IPS-NIHi7 (cell line): ENCODE measurements around the gene SLIT3.
A peak's percentile ranks its signal among the peaks of the same experiment; 100 is the strongest.
"Not testable (repeated sequence)": the region's sequence is repeated elsewhere in the genome, so short reads cannot be mapped to it uniquely, and the experiment has no call there.

Source experiments
- DNase-seq: peaks from one replicate; pipeline ENCODE4 v3.0.0; 2012; ENCODE audit warnings: mixed read lengths; ENCODE audit errors: extremely low spot score

The SLIT3 gene

DNA sequence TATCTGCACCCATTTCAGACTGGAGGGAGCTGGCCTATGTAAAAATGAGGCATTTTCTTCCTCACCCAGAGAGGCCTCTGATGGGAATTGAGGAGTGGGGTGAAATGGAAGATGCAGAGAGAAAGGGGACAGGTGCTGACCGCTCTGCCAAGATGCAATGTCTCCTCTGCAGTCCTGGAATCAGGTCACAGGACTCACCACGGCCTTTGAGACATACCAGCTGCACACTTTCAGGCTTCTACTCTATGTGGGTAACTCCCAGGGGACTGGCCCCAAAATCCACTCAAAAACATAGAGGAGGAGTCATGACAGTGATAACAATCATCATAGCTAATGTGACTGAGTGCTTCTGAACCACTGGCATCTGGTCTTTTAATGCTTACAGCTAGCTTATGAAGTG lies 558.6 kb downstream of the SLIT3 start:
- DNase-seq: not testable (repeated sequence)

DNA sequence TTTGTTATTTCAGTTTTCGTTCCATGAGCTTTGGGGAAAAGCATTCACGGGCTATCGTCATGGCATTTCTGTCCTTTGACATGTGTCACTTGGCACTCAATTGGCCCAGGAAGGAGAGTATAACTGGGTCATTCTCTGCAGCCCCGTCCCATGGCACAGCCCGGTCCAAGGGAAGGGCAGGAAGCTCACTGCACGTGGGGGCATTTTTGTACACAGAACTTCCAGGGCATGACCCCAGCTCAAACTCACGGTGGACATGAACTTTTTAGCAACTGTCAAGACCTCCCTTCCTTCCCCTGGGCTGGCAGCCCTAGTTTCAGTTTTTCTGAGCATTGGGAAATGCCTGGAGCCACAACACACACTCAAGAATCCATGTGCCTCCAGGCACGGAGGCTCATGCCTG lies 560.1 kb downstream of the SLIT3 start:
- no peak for DNase-seq

DNA sequence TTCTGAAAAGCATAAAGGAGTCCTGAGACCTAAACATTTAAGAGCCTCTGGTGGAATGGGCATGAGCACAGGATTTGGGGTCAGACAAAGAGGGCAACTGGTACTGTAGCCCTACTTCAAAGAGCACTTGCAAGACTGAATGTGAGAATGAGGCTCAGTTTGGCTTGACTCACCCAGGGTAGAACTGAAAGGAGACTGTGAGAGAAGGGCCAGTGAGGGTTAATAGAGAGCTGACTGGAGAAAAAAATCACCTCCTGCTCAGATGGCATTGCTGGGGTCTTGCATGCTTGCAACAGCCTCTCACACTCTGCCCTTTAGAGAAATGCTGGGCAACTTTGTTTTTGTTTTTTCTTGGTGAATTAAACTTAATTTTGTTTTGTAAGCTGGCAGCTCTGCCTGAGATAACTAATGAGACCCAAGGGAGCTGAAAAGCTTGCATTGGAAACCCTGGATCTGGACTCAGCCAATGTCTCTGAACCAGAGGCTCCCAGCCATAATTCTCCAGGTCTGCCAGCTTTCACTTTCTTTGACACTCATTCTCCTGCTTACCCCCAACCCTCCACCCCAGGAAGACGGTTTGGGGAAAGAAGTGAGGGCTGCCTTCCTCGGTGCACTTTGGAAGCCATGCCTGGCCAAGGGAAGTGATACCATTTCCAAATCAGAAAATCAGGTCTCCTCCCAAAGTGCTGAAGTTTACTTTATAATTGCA lies 560.7 kb downstream of the SLIT3 start:
- no peak for DNase-seq

DNA sequence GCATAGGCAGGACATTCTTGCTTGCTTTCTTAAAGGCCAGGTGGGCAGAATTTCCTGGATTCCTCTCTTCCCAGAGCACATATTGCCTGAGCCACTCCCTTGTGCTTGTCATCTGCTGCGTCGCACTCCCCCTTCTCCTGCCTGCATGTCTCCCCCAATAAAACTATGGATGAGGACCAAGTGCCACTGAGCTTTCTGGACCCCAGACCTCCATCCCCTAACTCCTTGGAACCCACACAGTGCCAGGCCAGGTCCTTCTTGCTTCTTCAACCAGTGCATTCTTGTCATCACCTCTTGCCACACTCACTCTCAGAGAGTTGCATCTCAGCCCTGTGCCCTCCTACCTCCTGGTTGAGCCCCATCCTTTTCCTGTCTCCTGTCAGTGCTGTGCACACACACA lies 563.9 kb downstream of the SLIT3 start:
- no peak for DNase-seq

DNA sequence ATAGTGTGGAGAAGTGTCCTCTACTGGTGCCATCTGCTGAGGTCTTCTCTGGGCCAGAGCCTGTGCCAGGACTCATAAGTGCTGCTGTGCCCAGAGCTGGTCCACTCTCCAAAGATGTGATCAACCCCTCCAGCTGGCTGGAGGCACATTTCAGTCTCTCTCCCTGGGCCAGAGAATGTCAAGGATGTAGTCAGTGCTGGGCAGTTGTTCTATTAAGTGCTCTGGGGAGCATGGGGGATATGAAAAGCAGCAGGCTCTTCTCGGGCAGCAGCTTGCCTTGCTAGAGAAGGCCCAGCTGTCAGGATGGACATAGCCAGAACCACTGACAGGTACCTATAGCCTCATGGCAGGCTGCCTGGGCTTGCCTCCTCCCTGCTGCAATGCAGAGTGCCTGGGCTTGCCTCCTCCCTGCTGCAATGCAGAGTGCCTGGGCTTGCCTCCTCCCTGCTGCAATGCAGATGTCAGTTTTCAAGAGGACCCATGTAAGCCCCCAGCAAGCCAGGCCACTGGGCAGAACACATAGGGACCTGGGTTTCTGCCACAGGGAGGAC lies 564.6 kb downstream of the SLIT3 start:
- no peak for DNase-seq

DNA sequence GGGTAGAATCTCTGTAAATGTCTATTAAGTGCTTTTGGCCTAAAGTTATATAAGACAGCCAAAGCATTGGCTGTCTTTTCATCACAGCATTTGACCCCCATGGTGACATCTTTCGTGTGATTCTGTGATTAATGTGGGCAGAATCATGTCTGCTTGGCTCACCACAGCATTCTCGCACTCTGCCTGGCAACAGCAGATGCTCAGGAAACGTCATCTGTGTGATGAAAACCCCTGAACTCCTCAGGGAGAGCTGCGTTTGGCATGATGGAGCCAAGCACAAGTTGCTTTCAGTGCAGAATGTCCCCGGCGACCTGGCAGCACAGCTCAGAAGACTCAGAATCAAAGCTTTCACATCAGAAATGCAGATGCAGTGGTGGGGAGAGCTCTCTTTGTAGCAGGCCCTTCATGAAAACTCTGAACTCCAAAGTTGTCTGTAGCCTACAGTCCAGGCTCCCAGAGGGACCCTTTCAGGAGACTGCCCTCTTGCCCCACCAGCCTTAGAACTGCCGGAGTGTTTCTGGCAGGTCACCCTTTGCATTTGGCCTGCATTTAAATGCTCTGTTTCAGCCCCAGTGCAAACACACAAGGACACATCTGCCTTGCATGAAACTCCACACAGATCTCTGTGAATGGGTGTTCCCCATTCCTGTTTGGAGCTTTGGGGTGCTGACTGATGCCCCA lies 566.2 kb downstream of the SLIT3 start:
- DNase-seq: no peak

DNA sequence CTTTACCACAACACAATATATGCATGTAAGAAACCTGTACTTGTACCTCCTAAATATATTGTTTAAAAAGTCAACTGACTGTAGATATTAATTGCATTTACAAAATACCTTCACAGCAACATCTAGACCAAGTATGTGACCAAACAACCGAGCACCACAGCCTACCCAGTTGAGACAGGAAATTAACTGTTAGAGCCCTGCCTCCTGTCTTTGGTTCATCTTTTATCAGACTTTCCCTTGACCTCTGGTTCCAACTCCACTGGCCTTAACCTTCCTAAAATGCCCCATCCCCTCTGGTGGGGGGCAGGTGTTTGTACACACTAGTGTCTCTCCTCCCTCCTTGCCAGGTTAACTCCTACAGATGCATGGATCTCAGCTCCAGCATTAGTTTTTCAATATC lies 566.8 kb downstream of the SLIT3 start:
- no peak for DNase-seq

DNA sequence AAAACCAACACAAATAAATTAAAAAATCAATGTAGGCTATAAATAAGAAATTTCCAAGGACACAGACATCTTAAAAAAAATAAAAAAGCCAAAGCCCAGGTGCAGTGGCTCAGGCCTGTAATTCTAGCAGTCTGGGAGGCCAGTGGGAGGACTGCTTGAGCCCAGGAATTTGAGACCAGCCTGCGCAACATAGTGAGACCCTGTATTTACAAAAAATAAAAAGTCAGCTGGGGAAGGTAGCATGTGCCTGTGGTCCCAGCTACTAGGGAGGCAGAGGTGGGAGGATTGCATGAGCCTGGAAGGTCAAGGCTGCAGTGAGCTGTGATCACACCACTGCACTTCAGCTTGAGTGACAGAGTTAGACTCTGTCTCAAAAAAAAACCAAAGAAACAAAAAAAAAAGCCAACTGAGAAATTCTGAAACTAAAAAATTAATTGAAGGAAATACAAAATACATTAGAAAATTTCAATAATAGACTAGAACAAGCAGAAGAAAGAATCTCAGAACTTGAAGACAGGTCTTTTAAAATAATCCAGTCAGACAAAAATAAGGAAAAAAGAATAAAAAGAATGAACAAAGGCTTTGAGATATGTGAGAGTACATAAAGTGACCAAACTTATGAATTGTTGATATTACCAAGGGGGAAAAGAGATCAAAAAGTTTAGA lies 572.3 kb downstream of the SLIT3 start:
- DNase-seq: no peak

DNA sequence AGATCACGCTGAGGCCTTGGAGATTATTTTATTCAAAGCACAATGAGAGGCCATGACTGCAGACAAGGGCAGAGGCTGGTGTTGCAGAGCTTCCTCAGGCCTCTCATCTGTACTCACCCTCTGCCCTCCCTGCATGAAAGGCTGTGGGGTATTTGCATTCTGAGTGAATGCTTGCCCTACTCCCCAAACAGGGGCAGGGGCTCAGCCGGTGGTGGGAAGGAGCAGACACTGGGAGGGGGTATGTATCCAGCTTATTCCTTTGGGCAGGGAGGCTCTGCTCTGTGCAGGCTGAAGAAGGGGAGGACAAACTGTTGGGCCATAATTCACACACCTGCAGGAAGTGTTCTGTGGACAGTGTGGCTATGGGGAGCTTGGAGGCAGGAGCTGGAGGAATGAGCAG lies 573.4 kb downstream of the SLIT3 start:
- DNase-seq: no peak

DNA sequence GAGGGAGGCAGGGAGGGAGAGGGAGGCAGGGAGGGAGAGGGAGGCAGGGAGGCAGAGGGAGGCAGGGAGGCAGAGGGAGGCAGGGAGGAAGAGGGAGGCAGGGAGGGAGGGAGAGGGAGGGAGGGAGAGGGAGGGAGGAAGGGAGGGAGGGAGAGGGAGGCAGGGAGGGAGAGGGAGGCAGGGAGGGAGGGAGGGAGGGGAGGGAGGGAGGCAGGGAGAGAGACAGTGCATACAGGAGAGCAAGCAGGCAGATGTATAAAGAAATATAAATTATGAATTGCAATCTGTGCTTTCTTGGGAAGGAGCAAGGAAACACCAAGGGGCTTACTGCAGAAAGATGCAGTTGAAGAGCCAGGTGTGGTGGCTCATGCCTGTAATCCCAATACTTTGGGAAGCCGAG lies 574.6 kb downstream of the SLIT3 start:
- no peak for DNase-seq

DNA sequence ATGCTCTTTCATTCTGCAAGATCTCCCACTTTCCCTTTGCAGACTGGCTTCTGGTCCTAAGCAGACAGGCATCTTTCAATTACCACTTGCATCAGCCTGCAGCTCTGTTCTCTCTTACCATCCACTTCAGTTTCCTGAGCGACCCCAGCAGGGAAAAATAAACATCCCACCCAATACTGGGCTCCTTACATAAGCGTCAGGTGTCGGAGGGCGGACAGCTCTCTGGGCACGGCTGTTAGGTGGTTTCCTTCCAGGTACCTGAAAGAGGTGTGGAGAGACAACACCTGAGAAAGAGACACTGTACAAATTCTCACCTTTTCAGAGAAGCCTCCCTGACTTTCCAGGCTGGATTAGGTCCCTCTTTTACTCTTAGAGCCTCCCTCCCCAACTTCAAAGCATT lies 576.7 kb downstream of the SLIT3 start:
- DNase-seq: no peak

DNA sequence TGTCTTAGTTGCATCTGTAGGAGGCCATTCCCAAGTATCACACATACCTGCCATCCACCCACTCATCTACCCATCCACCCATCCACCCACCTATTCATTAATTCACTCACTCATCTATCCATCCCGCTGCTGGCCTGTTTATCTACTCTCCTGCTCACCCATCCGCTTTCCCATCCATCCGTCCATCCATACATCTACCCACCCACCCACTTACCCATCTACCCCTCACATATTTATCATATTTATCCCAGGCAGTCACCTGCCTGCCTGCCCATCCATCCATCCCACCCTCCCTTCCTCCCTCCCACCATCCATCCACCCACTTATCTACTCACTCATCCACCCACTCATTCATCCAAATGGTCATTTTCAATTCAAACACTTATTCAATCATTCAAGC lies 577.9 kb downstream of the SLIT3 start:
- no peak for DNase-seq

DNA sequence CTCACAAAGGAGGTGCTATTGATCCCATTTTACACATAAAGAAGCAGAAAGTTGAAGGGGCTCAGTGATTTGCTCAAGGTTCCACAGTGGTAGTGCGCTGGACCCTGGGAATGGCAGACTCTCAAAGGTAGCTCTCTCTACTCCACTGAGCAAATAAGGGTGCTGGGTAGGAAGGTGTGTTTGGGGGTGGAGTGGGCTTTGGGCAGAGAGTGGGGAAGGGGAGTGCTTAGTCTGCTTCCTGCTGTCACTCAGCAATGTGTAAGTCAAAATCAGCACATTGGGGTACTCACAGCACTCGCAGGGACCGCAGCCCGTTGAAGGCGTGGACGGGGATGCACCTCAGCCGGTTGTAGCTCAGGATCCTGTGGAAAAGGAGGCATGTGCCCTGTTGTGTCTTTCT lies 579.0 kb downstream of the SLIT3 start:
- DNase-seq: no peak

DNA sequence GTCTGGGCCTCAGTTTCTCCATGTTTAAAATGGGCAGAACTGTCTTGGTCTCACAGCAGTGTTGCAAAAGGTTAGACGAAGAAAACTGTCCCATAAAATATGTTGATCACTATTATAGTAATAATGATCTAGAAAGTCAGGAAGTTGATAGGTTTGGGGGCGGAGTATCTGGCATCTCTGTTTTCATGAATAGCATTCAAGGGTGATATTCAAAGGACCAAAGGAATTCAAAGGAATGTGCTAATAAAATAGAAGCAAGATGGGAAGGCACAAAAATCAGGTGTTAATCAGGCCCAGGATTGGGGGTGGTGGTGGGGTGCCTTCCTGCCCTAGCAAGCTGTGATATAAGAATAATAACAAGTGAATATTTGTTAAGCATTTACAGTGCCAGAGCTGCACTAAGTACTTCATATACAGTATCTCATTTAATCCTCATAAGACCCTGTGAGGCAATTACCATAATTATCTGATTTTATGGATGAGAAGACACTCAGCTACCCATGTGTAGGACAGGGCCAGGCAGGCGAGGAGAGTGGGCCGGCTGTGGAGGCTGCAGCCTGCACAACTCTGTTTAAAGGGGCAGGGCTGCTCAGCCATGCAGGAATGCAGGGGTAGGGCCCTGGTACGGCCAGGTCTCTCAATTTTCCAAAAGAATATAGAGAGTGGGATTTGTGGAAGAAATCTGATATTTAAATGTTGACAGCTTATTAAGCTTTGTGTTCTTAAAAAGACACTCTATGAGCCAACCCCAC lies 579.8 kb downstream of the SLIT3 start:
- no peak for DNase-seq

DNA sequence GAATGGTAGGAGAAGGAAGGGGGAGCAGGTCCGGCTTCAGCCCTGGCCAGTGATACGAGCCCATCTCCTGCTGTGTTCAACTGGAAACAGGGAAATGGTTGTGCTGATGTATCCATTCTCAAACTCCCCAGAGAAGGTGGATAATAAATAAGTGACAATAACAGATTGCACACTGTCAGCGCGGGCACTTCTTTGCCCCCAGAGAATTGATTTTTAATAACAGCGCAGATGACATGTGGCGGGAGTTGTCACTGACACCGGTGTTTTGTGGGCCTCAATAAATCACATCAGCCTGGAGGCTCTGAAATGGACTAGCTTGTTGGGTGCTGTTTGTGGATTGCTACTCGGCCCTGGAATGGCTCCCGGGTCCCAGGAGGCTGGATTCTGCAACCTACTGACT lies 580.4 kb downstream of the SLIT3 start:
- no peak for DNase-seq

DNA sequence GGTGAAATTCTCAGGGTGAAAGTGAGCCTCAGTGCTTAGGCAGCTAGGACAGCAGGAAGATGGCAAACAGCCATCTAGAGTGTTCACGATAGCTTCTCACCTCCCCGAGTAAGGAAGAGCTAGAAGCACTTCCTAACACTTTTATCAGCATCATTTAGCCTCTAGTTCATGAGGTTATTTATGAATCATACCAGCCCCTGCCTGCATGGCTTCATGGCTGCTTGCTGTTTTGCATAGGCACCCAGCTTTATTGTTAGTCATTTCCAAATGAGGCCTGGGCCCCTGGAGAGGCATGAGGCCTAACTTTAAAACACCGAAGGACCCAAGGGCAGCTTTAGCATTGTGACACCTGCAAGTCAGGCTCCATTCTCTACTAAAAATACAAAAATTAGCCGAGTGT lies 586.9 kb downstream of the SLIT3 start:
- DNase-seq: no peak

DNA sequence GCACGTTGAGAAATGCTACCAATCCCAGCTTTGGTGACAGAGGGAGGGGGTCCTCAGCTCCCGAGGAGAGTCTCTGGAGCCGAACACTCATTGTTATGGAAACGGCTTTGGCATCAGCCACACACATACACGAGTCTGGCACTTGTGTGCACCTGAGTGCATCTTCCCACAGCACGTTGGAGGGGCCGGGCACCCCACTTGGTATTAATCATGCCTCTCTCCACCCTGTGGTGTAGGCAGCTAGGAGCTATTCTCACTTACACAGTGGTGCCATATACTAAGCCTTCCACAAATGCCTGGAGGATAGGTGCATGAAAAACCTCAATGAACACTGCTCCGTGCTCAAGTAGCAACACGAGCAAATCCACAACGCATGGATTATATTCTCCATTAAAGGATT lies 587.9 kb downstream of the SLIT3 start:
- DNase-seq: no peak

DNA sequence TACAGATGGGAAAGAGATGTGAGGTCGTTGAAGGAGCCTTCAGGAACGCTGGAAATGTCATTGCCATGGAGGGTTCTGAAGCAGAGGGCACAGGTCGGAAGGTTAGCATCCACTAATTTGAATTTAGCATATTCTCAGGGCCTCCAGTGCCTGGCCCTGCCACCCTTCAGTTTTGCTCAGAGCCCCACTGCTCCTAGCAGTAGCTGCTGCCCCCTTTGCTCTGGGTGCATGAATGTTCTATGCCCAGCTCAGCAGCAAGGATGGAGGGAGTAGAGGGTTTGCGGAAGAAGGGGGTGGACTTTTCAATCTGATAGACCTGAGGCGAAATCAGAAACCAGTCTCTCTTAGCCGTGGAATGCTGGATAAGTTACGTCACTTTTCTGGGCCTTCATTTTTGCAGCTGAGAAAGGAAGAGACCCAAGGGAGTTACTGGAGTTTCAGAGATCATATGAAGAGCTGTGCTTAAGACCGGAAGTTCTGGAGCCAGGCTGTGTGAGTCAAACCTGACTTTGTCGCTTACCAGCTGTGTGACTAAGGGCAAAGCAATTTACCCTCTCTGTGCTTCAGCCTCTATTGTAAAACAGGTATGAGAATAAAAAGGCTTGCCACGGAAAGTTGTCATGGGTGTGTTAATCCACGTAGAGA lies 588.5 kb downstream of the SLIT3 start:
- peak; percentile 26 for DNase-seq

DNA sequence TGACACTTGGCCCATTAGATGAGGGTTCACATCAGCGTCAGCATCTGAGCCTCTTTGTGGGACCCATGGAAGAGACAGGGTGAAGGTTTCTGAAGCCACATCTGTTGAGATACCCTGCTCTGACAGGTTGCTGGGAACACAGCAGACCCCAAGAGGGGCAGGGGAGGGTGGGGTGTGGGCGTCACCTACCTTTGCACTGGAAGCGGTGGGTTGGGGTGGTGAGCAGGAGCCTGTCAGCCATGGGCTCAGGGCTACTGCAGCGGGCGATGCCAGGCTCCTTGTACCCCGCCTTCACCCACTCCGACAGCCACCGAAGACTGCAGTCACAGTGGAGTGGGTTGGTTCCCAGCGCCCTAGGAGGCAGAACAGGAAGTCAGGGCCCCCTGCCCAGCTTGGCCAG lies 590.2 kb downstream of the SLIT3 start:
- no peak for DNase-seq

DNA sequence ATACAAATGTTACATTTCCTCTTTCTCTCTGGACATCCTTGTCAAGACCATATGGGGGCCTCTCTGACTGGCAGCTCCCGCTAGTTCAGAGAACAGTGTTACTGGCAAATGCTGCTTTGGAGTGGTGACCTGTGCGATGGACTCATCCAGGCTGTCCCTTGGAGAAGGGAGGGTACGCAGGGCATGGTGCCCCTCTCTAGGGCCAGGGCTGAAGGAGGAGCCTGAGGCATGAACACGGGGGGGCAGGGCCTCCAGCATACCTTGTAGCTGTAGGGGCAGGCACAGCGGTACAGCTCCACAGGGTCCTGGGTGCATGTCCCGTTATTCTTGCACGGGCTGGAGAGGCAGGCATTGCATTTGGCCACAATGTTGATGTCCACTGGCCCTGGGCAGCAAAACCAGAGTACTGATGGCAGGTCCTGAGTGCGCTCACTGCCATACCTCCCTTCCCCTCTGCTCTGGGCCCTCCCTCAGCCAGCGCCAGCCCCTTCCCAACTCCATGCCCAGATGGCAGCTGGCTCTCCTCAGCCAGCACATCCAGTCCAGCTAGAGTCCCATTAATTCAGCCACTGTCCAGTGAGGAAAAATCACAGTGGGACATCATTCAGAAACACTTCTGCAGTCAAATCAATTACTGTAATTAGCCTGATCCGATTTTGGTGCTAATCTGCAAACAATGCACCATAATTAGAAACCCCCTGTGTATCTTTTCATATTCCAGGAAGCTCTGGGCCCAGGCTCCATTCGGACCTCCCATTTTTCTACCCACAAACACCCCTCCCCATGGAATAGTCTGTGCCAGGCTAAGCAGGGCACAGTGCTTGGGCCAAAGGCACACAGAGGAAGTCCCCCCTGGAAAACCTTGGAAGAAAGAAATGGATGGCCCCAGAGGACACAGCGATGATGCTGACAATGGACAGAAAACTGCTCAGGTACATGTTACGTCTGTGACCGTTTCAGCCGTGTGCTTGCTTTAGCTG lies 592.9 kb downstream of the SLIT3 start:
- DNase-seq: no peak
